Testis (tissue), 3 donors: Measurements from ENCODE around the gene MINDY4. TPM values are rescaled to one million over a fixed set of nuclear protein-coding genes. Genes with fewer than 3 reads are reported as not detected.

Experiments
- DNase-seq: peaks from one replicate; pipeline ENCODE4 v3.0.0-alpha.2; 2019
- H3K27ac ChIP-seq, 2 donors: fragments of 200-600 bp; sonication (generic); one replicate each; pipeline ENCODE4 v1.5.1; 2019
- H3K27me3 ChIP-seq: fragments of 200-600 bp; sonication (generic); one replicate; pipeline ENCODE4 v1.5.1; 2019
- H3K36me3 ChIP-seq: fragments of 200-600 bp; sonication (generic); one replicate; pipeline ENCODE4 v1.5.1; 2017; ENCODE audit warnings: low read depth; ENCODE audit errors: missing control alignments
- H3K4me1 ChIP-seq: fragments of 200-600 bp; sonication (generic); one replicate; pipeline ENCODE4 v1.5.1; 2019
- H3K4me3 ChIP-seq, 2 donors: fragments of 200-600 bp; sonication (generic); one replicate each; pipeline ENCODE4 v1.5.1; 2017 to 2019
- H3K9me3 ChIP-seq: fragments of 200-600 bp; sonication (generic); one replicate; pipeline ENCODE4 v1.5.1; 2017
- POLR2A ChIP-seq: fragments of 450-650 bp; IDR thresholded peaks from one replicate; pipeline ENCODE4 v1.6.1; 2017; ENCODE audit warnings: antibody characterized with exemption, mild to moderate bottlenecking, moderate library complexity
- WGBS, 2 donors: methylation state at CpG; one replicate each; pipeline ENCODE4 v1.1.5; 2018; 5-methylcytosine and 5-hydroxymethylcytosine counted together
- intact Hi-C: fragments of 100-400 bp; cut with DNase I; formaldehyde crosslinking; loops from one replicate; pipeline ENCODE4 v1.15.1; 2023; ENCODE audit warnings: low total_unique reads
- polyA plus RNA-seq: library from polyadenylated mRNA; stranded (reverse); fragments of 350-450 nt; fragmentation: Illumina TruSeq; extraction: RNeasy Lipid Tissue Mini Kit (QIAGEN cat#74804); gene quantifications from one replicate; pipeline ENCODE4 v1.2.3, GENCODE V29; 2014; ENCODE audit warnings: low read depth, low replicate concordance; ENCODE audit not compliant: insufficient read depth
- total RNA-seq, 2 donors: library from RNA; depleted of rRNA; stranded (reverse); fragments of >200 nt; gene quantifications; one replicate each; pipeline ENCODE4 v1.2.3, GENCODE V29; 2016
- TF ChIP-seq, protein P1 (sequence below), 3 experiments: fragments of 450-650 bp in 2 of 3; fragments of 200-600 bp in 1 of 3; sonication (generic) in 1 of 3; IDR thresholded peaks; one replicate each; pipeline ENCODE4 v1.5.1; 2016 to 2019; ENCODE audit warnings: antibody characterized with exemption in 3 of 3, mild to moderate bottlenecking in 2 of 3, moderate library complexity in 1 of 3

The MINDY4 gene
- total and polyA plus RNA-seq, 3 donors from 2014 or later, result 25.3 to 51.7 (median 47.6) TPM

DNA sequence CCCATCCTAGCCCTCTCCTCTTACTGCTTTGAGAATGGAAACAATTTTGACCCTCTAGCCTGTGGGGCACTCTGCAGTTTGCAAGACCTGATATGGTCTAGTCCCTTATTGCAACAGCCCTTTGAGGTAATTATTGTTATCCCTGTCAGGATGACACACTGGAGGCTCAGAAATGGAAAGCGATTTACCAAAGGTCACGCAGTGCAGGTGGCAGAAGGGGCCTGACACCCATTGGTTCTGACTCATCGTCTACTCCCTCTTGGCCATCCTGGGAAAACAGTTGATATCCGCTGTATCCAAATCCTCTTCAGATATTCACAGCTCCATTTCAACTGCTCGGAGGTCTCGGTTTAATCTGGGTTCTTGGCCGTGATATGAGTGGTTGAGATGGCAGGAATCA is 95.7 kb downstream of the MINDY4 start:
- intact Hi-C loops, result no loop called here
- H3K9me3 ChIP-seq, result no peaks in the 10 kb centered on the region
- DNase-seq, result no peak
- TF ChIP-seq POLR2A, result no peak
- TF ChIP-seq, protein P1, sequence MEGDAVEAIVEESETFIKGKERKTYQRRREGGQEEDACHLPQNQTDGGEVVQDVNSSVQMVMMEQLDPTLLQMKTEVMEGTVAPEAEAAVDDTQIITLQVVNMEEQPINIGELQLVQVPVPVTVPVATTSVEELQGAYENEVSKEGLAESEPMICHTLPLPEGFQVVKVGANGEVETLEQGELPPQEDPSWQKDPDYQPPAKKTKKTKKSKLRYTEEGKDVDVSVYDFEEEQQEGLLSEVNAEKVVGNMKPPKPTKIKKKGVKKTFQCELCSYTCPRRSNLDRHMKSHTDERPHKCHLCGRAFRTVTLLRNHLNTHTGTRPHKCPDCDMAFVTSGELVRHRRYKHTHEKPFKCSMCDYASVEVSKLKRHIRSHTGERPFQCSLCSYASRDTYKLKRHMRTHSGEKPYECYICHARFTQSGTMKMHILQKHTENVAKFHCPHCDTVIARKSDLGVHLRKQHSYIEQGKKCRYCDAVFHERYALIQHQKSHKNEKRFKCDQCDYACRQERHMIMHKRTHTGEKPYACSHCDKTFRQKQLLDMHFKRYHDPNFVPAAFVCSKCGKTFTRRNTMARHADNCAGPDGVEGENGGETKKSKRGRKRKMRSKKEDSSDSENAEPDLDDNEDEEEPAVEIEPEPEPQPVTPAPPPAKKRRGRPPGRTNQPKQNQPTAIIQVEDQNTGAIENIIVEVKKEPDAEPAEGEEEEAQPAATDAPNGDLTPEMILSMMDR (IDR thresholded peaks at IDR 0.05), result no peak
- no peaks in the 10 kb centered on the region for H3K27me3 ChIP-seq
- no peak overlapping the region for H3K4me3 ChIP-seq
- 82 to 88% methylated on average over 7 of the region's 7 CpGs for WGBS, 2 donors
- no peaks in the 10 kb centered on the region for H3K36me3 ChIP-seq
- H3K27ac ChIP-seq, result no peak overlapping the region
- peaks cover 13% of the 10 kb centered on the region for H3K4me1 ChIP-seq

DNA sequence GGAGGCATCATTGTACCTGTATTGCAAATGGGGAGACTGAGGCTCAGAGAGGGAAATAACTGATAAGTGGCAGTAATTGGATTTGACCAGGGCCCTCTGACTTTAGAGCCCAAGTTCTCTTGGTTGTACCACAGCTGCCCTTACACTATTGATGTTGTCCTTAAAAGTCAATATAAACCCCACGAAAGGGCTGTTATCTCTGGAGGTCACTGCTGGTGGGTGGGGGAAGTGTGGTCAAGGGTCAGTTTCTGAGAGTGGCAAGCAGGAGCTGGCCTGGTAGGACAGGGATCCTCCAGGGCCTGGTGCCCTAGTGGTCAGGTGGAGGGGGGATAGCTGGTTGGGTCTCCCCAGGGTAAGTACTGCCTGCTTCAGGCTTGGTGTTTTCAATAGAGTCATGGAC is 96.3 kb downstream of the MINDY4 start:
- H3K4me3 ChIP-seq, result no peak overlapping the region
- H3K27ac ChIP-seq, result no peak overlapping the region
- H3K27me3 ChIP-seq, result no peaks in the 10 kb centered on the region
- H3K4me1 ChIP-seq, result peaks cover 8% of the 10 kb centered on the region
- no peak for TF ChIP-seq POLR2A
- TF ChIP-seq, protein P1 (IDR thresholded peaks at IDR 0.05), result no peak
- no peak for DNase-seq
- intact Hi-C loops, result no loop called here
- H3K36me3 ChIP-seq, result no peaks in the 10 kb centered on the region
- WGBS, 2 donors, result 75 to 95% methylated on average over 1 of the region's 1 CpG
- no peaks in the 10 kb centered on the region for H3K9me3 ChIP-seq

DNA sequence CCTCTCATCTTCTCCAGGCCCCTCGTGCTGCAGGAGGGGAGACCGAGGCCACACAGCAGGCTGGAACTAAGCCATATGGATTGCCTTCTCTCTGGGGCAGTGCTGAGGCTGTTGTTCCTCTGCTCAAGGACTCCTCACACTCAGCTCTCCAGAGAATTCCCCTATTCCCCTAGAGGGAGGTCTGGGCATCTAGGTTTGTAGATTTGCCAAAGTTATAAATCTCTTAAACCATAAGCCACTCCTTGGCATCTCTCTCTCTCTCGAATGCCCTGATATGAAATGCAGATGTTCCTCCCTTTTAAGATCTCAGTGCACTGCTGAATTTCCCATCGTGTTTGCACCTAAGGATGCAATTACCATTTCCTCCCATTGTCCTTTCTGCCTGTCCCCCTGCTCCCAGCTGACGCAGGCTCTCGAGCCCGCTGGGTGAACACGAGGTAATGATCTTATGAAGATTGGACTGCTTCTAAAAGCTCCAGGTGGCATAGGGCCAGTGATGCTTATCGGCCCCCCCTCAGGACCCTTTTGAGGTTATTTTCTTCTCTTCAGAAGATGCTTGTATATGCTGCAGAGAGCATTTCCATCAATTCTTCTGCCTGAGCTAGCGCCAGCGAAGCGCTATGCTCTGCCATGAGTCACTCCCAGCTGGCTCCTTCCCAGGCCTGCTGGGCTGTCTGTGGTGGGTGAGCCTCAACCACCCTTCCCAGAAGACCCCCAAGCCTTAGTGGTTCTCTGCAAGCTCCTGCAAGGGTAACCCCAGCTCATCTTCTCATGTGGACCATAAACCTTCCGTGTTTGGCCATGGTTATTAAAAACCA is 98.8 kb downstream of the MINDY4 start:
- no peaks in the 10 kb centered on the region for H3K27me3 ChIP-seq
- no peaks in the 10 kb centered on the region for H3K4me1 ChIP-seq
- H3K36me3 ChIP-seq, result no peaks in the 10 kb centered on the region
- intact Hi-C loops, result no loop called here
- H3K27ac ChIP-seq, result no peak overlapping the region
- no peaks in the 10 kb centered on the region for H3K9me3 ChIP-seq
- DNase-seq, result no peak
- no peak overlapping the region for H3K4me3 ChIP-seq
- no peak for TF ChIP-seq POLR2A
- TF ChIP-seq, protein P1 (IDR thresholded peaks at IDR 0.05), result no peak
- 82 to 87% methylated on average over 13 of the region's 13 CpGs for WGBS, 2 donors

DNA sequence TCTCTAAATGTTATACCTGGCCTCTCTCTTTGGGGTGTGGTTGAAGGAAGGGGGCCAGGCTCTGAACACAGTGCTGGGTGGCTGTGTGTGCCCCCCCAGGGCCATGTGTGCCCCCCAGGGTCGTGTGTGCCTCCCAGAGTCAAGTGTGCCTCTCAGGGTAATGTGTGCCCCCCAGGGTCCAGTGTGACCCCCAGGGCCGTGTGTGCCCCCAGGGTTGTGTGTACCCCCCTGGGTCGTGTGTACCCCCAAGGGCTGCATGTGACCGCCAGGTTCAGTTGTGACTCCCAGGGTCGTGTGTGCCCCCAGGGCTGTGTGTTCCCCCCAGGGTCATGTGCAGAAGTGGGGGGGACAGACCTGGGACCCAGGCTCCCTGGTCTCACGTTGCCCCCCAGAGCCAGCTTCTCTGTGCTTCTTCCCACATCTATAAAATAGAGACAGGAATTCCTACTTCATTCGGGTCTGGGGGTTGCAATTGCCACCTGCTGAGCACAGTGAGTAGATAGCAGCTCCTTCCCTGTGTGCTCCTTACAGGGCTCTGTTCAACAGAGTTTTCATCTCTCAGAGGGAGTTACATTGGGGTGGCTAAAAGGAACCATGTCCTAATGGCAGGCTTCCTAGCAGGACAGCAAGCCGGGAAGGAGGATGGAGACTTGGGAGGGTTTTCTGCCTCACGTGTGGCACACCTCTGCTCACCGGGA is 99.8 kb downstream of the MINDY4 start:
- no peak for TF ChIP-seq POLR2A
- TF ChIP-seq, protein P1 (IDR thresholded peaks at IDR 0.05), result no peak
- no peak for DNase-seq
- WGBS, 2 donors, result 91% methylated on average over 7 to 8 of the region's 10 CpGs
- H3K4me3 ChIP-seq, result no peak overlapping the region
- no peaks in the 10 kb centered on the region for H3K9me3 ChIP-seq
- intact Hi-C loops, result no loop called here
- H3K27me3 ChIP-seq, result no peaks in the 10 kb centered on the region
- no peaks in the 10 kb centered on the region for H3K4me1 ChIP-seq
- H3K27ac ChIP-seq, result no peak overlapping the region
- H3K36me3 ChIP-seq, result no peaks in the 10 kb centered on the region
